GM23338 (cell line): ENCODE data around the gene CFAP97.

Experiments
- EZH2 ChIP-seq: fragments of 200-600 bp; sonication (generic); IDR thresholded peaks from one replicate; pipeline ENCODE4 v1.8.0; 2017; ENCODE audit warnings: antibody characterized with exemption, mild to moderate bottlenecking, low read depth; ENCODE audit not compliant: unreplicated experiment
- TF ChIP-seq, protein P1 (sequence below), 2 experiments: fragments of 200-600 bp in 1 of 2; sonication (generic) in 1 of 2; conservative IDR thresholded peaks; 2 replicates each; pipeline versions ENCODE4 v1.5.1 to v1.6.1; 2016 to 2017; ENCODE audit warnings: antibody characterized with exemption in 2 of 2, low read depth in 2 of 2, mild to moderate bottlenecking in 2 of 2, moderate library complexity in 1 of 2
- TF ChIP-seq, protein P2 (sequence below): IDR thresholded peaks from one replicate; pipeline ENCODE4 v1.6.1; 2018; ENCODE audit warnings: antibody characterized with exemption; ENCODE audit not compliant: unreplicated experiment

DNA sequence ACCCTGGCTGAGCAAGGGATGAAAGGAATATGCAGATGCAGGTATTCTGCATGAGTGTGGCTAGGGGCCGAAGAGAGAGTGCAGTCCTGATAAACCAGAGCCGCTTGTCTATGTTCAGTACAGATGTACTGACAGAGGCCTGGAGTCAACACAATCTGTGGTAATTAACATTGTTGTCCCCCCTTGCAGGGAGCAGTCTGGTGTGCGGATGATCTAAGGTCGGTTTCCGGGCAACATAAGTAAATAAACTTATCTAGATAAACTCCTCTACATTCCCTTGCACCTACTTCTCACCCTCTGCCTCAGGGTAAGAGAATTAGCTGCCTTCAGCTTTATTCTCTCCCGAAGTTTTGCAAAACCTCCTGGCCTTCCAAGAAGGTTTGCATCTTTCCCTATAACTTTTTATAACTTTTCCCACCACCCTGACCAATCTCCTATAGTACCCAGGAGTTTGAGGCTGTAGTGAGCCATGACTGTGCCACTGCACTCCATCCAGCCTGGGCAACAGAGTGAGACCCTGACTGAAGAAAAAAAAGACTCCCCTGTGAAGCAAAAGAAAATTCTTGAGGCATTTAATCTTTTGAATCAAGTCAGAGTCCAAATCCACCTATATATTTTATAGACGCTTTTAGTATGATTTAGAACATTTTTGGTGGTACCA lies 32.2 kb upstream of the CFAP97 start:
- TF ChIP-seq, protein P1, sequence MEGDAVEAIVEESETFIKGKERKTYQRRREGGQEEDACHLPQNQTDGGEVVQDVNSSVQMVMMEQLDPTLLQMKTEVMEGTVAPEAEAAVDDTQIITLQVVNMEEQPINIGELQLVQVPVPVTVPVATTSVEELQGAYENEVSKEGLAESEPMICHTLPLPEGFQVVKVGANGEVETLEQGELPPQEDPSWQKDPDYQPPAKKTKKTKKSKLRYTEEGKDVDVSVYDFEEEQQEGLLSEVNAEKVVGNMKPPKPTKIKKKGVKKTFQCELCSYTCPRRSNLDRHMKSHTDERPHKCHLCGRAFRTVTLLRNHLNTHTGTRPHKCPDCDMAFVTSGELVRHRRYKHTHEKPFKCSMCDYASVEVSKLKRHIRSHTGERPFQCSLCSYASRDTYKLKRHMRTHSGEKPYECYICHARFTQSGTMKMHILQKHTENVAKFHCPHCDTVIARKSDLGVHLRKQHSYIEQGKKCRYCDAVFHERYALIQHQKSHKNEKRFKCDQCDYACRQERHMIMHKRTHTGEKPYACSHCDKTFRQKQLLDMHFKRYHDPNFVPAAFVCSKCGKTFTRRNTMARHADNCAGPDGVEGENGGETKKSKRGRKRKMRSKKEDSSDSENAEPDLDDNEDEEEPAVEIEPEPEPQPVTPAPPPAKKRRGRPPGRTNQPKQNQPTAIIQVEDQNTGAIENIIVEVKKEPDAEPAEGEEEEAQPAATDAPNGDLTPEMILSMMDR (conservative IDR thresholded peaks at IDR 0.05; ENCODE audit: low read depth in 2 of 2): no peak
- TF ChIP-seq EZH2: no peak
- TF ChIP-seq, protein P2, sequence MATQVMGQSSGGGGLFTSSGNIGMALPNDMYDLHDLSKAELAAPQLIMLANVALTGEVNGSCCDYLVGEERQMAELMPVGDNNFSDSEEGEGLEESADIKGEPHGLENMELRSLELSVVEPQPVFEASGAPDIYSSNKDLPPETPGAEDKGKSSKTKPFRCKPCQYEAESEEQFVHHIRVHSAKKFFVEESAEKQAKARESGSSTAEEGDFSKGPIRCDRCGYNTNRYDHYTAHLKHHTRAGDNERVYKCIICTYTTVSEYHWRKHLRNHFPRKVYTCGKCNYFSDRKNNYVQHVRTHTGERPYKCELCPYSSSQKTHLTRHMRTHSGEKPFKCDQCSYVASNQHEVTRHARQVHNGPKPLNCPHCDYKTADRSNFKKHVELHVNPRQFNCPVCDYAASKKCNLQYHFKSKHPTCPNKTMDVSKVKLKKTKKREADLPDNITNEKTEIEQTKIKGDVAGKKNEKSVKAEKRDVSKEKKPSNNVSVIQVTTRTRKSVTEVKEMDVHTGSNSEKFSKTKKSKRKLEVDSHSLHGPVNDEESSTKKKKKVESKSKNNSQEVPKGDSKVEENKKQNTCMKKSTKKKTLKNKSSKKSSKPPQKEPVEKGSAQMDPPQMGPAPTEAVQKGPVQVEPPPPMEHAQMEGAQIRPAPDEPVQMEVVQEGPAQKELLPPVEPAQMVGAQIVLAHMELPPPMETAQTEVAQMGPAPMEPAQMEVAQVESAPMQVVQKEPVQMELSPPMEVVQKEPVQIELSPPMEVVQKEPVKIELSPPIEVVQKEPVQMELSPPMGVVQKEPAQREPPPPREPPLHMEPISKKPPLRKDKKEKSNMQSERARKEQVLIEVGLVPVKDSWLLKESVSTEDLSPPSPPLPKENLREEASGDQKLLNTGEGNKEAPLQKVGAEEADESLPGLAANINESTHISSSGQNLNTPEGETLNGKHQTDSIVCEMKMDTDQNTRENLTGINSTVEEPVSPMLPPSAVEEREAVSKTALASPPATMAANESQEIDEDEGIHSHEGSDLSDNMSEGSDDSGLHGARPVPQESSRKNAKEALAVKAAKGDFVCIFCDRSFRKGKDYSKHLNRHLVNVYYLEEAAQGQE: no peak
